ENCODE measurements around the gene NACC2.

NACC2 gene

DNA sequence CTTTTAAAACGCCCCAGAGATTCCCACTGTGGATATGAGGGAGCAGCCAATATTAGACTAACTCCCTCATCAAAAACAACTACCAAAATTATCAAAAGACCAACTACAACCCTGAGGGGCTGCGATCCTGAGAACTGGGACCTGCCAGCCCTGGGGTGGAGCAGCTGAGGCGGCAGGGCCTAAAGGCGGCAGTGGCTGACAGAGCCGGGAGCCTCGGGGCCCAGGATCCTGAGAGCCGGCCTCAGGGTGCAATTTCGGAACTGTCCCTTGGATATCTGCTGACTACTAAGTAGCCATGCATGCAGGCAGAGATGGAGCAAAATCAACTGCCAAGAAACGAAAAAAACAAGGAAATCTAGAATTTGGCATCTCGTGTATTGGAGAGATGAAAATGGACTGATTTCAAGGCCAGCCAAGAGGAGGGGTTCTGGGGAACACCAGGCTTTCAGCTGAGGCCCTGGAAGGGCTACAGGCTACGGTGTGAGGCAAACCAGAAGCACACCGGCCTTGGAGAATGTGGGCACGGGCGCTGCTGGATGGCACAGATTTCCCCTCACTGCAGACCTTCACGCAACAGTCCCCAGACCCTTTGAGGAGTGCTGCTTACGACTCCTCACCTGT lies 70.3 kb downstream of the NACC2 start:
- no peak for DNase-seq (ENCODE audit: low read depth in 1 of 2, low spot score in 1 of 2)

DNA sequence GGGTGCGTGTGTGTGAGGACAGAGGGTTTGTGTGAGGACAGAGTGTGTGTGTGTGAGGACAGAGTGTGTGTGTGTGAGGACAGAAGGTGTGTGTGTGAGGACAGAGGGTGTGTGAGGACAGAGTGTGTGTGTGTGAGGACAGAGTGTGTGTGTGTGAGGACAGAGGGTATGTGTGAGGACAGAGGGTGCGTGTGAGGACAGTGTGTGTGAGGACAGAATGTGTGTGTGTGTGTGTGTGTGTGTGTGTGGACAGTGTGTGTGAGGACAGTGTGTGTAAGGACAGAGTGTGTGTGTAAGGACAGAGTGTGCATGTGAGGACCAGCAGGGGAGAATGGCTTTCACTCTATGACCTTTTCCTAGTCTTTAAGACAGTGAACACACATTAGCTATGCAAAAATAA lies 70.8 kb downstream of the NACC2 start:
- DNase-seq (ENCODE audit: low read depth in 1 of 2, low spot score in 1 of 2) = no peak

DNA sequence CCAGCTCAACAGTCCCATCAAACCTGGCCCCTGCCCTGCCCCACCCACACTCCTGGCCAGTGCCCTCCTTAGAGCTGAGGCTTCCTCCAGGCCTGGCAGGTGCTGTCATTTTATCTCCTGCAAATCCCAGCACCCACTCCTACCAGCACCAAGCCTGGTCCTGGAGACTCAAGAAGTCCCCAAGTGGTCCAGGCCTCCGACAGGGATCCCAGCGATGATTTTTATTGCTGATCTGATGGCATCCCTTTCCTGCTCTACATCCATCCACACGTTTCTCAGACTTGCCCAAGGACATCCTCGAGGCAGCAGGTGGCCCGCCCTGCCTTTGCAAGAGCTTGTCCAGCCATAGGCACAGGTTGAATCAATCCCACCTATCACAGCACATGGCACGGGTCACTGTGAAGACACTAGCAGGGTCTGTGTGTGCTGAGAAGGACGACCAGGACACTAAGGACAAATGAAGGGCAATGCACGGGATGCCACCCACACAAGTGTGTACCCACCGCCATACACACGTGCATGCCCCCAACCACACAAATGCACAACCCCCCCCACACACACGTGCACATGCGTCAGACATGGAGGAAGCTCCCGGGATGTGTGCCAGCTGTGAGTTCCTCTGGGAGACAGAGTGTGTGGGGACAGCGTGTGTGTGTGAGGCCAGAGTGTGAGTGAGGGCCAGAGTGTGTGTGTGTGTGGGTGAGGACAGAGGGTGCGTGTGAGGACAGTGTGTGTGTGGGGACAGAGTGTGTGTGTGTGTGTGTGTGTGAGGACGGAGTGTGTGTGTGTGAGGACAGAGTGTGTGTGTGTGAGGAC lies 71.5 kb downstream of the NACC2 start:
- no peak for DNase-seq (ENCODE audit: low read depth in 1 of 2, low spot score in 1 of 2)

DNA sequence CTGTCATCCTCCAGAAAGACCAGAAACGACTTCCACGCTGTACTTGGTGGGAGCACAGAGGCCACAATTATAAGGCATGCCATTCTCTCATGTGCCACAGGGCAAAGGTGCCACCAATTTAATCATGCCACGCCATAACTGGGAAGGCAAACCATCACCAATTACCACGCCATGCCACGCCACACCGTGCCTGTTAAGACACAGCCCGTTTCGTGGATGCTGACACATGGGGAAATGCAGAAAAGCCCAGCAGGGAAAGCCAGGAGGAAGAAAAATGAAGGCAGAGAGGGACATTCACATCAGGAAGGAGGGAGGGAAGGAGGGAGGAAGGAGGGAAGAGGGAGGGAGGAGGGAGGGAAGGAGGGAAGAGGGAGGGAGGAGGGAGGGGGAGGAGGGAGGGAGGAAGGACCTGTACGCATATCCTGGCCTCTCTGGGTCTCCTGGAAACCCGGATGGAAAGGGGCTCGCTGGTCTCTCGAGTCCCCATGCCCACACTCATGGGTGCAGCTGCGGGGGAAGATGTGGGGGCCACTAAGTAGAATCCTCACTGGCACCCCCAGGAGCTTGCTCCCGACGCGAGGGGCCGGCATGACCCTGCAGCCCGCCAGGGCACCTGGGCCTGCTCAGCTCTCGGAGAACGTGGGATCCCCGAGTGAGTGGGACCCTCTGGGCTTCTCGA lies 72.2 kb downstream of the NACC2 start:
- DNase-seq (ENCODE audit: low read depth in 1 of 2, low spot score in 1 of 2) = no peak

DNA sequence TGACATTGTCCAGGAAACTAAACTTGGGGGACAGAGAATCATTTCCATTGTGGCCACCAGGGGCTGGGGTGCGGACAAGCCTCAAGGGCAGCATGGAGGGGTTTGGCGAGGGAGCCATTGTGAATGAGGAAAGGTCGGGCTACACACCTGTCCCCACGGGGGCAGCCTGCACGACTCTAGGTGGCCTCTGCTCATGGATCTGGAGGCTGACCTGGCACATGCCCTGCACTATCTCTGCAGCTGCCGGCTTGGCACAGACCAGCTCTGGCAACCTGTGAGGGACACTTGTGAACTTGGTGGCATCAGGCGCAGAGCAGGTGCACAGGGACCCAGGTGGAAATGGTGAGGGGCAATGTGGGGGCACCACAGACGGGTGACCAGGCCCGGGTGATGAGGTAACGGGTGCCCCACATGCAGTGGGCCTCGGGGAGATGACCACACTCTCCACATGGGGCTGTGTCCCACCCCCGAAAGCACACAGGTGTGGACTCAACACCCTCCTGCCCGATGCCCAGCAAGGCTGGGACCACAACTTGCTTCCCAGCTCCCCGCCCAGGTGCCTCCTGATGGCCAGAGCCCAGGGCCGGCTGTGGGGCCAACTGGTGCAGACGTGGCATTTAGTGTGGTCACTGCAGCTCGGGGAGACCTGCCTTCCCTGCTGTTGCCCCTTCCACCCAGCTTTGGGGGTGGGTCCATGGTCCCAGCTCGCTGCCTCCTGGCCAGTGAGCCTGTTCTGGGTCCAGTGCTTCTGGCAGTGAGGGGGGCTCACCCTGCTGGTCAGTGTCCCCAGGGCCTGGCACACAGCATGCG lies 73.0 kb downstream of the NACC2 start:
- no peak for DNase-seq (ENCODE audit: low read depth in 1 of 2, low spot score in 1 of 2)

DNA sequence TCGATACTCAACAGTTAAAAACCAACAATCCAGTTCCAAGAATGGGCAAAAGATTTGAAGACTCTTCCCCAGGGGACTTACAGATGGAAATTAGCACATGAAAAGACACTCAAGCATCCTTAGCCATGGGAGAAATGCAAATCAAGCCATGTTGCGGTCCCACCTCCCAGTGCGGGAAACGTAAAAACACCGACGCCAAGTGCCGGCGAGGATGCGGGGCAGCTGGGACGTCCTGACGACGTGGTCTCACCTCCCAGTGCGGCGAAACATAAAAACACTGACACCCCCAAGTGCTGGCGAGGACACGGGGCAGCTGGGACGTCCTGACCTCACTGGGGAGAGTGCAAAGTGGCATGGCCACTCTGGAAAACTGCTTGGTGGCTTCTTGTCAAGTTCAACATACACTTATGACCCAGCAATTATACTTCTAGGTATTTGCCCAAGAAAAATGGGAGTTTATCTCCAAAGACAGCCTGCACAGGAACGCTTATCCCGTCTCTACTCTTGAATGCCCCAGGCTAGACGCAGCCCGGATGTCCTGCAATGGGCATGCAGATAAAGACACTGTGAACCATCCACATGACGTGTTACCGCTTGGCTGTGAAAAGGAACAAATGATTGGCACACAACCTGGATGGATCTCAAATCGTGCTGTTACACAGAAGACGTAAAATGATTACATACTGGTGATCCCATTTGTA lies 73.8 kb downstream of the NACC2 start:
- no peak for DNase-seq (ENCODE audit: low read depth in 1 of 2, low spot score in 1 of 2)

DNA sequence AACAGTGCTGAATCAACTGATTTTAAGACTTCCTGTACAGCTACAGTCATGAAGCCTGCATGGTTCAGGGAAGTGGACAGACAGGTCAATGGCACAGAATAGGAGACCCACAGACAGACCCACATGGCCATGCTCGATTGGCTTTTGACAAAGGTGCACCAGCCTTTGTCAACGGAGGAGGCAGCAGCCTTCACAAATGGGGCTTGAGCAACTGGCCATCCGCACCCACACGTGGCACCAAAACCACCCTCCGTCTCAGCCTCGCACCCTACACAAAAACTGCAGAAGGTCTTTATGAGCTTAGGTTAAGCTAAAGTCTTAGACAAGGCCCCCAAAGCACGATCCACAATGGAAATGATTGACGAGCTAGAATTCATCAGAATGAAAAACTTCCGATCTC lies 74.4 kb downstream of the NACC2 start:
- no peak for DNase-seq (ENCODE audit: low read depth in 1 of 2, low spot score in 1 of 2)

DNA sequence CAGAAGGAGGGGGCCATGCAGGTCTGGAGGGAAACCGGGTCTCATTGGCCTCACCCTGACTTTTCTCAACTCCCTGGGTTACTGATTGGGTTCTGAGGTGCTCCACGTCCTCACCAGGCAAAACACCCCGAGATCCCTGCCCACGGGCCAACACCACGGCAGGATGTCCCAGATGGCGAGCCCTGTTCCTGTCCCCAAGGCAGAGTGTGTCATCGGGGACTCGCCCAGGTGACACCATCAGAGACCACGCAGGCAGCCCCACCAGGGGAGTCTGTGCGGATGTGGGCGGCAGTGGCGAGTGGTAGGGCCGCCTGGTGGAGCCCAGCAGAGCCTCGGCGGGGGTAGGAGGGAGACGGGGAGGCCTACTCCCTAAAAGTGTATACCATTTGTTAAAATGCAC lies 74.9 kb downstream of the NACC2 start:
- no peak for DNase-seq (ENCODE audit: low read depth in 1 of 2, low spot score in 1 of 2)

DNA sequence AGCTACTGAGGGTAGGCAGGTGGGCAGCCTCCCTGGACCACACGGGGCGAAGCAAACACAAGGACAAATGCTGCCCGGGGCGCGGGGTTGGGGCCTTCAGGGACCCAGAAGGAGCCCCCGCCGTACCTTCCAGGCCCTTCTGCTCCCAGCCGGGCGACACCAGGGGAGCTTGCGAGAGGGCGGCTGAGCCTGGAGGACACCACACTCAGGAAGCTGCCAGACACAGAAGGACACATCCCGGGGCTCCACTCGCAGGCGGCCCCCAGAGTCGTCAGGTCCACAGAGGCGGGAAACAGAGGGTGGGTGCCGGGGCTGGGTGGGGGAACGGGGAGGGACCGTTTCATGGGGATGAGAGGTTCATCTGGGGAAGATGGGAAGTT lies 75.4 kb downstream of the NACC2 start:
- DNase-seq (ENCODE audit: low read depth in 1 of 2, low spot score in 1 of 2) = no peak

DNA sequence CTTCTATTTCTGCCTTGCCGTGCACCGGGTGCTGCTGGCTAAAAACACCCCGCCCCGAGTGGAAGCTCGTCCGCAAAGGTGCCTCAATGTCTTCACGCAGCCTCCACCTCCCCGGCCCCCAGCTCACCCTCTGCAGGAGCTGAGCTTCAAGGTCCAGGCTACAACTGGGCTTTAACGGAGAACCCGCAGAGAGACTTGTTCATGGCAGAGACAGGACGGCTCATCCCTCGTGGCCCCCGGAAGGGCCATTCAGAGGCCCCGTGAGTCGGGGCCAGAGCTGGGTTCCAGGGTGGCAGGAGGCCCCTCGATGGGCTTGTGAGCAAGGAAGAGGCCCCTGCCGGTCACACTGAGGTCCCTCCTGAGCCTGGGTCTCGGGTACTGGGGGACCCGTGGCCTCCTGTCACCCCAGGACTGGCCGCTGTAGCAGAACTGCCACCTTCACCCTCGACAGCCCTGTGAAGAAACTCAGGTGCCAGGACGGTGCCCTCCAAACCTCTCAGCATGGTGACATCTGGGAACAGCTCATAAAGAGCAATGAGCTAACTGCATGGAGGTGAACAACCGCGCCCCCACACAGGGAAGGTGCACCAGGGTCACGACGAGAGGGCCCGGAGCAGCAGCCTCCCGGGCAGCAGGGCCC lies 75.9 kb downstream of the NACC2 start:
- no peak for DNase-seq (ENCODE audit: low read depth in 1 of 2, low spot score in 1 of 2)

DNA sequence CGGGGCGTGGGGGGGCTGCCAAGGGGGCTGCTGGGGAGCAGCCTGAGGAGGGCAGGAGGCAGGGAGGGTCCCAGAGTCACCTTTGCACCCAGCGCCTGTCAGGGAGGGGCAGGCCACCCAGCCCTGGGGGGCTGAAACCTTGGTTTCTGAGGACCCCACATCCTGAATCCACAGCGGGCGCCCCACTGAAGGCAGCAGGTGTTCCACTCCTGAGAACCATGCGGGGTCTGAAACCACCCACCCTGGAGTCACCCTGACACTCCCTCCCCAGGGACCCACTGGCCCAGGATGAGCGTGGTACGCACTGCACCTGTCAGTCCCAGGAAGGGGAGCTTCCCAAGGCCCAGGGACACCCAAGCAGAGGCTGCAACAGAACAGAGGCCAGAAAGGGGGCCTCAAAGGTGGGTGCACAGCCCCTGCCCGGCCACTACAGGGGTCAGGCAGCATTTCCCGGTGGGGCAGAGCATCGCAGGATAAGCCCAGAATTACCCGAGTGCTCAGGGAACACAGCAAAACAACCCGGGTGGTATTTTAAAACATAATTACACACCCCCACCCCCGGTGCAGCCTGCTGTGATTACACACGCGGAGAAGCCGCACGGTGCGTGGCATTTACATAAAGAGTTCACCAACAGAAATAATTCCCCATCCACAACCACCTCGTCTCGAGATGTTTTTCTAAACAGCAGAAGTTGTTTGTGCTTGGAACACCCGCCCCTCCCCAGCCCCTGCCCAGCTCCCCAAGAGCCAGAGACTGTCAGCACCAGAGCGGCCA lies 76.6 kb downstream of the NACC2 start:
- no peak for DNase-seq (ENCODE audit: low read depth in 1 of 2, low spot score in 1 of 2)

DNA sequence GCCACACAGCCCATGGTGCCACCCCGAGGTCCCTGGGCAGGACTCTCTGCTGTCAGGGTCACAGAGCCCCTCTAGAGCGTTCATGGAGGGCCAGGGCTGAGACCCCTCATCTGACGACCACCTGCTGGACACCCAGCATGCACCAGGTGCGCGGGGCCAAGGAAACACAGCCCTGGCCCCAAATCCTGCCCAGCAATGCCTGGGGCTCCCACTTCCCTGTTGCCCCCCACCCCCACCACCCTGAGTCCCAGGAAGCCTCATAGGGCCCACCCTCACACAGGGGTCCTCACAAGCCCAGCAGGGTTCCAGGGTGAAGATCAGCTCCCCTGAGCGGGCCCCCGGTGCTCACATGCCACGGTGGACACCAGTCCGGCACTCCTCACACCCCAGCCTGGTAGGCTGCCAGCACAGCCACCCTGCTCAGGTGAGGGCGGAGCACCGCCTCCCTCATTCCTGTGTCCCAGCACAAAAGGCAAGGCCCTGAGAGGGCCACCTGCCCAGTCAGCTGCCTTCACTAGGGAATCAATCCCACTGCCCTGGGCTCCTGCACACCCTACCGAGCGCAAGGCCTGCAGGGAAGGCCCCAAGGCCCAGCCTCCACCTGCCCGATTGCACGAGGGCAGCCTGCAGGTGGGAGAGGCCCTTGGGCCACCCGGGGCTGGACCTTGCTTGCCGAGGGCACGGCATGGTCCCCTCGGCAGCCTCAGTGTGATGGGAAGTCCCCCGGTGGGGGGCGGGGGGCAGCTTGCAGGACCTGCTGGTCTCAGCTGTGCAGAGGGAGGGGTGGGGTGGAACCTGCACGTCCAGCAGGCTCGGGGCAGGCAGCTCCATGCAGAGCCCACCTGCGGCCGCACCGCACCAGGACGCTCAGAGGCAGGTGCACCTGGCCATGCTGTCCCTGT lies 77.5 kb downstream of the NACC2 start:
- DNase-seq (ENCODE audit: low read depth in 1 of 2, low spot score in 1 of 2) = no peak

DNA sequence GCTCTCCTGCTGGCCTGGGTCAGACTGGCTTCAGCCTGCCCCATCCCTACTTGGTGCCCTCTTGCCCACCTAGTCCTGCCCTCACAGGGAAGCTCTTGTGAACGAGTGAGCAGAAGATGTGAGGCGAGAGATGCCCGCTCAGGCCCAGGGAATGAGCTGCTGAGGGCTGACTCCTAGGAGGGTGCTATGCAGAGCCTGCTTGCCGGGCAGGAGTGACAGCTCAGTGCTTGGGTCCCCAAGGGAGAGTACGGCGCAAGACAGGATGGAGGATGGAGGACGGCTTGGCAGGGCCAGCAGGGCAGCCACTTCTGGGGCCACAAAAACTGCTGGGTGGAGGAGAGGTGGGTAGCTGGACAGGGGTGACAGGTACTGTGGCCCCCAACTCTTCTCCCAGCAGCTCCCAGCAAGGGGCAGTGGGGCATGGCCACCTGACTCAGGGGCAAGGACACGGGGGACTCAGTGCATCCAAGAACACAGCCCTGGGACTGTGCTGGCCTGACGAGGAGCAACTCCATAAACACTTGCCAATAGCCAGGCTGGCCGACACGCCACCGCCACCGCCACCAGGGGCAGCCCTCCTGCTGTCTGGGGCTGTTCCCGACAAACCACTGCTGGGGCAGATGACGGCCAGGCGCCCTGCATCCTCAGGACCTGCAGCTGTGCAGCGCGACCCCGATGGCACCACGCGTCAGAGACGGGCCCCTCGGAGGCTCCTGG lies 78.4 kb downstream of the NACC2 start:
- DNase-seq (ENCODE audit: low read depth in 1 of 2, low spot score in 1 of 2) = no peak

DNA sequence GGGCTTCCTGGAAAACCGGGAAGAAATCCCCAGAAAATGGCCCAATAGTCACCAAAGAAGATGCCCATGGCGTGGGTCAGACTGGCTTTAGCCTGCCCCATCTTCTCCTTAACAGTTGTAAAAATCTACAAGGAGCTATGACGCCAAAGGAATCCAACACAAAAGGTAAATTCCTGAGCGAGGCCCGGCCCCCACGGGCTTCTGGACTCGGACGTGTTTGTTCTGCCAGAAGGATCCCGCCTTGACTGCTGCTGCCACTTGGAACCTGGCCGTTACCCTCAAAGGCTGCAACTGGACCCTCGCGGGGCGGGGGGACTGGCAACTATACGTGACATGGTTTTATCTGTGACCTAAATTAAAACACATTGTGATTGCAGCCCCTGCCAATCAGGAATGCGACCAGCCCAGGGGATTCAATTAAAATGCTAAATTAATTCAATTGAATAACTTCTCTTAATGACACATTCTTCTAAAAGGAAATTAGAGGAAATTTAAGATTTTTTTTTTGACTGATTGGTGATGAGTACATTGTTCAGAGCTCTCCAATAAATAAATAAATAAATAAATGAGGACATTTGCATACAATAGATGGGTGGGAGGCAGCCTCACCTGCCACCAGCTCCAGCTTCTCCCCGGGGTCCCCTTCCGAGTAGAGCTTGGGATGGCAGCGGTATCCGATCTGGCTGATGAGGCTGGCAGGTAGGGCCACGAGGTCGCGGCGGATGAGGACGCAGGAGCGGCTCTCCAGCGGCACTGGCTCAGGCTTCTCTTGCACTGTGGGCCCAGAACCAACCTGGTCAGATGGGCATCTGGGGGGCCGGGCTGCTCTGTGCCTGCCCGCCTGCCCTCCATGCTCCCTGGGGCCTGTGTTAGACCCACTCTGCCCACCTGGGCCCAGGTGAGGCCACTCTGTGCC lies 79.2 kb downstream of the NACC2 start:
- DNase-seq (ENCODE audit: low read depth in 1 of 2, low spot score in 1 of 2) = no peak

DNA sequence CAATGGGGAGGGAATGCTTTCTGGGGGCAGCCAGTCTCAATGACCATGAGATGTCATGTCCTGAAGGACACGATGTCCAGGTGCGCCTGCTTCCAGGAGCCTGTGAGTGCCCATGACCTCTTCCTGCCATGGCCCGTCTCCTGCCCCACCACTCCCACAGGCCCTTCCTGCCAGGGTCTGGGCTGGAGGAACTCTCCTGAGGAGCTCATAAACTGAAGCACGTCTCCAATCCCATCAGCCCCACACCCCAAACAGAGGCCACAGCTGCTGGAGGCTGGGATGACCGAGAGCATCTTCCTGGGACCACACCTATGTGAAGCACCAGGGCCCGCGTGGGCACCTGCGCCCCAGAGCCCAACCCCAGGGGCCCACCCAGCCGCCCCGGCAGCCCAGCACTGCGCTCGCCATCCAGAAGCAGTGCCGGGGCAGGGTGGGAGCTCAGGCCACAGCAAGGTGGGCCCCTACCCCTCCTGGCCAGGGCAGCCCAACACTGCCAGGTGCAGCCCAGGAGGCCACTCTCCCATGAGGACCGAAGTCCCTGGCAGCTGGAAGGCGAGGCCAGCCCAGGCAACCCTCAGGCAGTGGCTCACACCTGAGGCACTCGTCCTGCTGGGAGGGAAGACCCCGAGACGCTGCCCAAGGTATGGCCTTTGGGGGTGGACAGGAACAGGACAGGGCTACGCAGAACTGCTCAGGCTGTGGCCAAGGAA lies 80.0 kb downstream of the NACC2 start:
- DNase-seq (ENCODE audit: low read depth in 1 of 2, low spot score in 1 of 2) = no peak

DNA sequence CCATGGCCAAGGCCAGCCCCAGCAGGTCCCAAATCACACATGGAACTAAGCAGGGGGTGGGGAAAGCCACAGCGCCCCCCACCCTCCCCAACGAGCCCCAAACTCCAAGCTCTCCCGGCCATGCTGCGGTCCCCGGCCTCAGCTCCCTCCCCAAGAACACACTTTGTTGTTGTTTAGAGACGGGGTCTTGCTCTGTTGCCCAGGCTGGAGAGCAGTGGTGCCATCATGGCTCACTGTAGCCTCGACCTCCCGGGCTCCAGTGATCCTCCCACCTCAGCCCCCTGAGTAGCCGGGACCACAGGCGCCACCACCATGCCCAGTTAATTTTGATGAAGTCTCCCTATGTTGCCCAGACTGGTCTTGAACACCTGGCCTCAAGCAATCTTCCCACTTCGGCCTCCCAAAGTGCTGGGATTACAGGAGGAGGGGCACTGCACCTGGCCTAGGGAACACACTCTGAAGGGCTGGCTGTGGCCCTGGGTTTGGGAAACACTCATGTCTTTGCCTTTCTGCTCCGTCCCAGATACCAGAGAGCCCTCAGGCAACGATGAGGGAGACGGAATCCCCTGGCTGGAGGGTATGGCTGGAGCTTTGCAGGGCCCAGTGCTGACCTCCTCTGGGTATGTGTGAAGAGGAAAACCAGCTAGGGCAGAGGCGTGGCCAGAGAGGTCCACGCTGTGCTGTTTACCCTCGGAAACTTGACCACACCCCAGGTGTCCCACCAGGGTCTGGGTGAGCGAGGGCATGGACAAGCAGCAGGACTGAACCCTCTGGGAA lies 80.8 kb downstream of the NACC2 start:
- no peak for DNase-seq (ENCODE audit: low read depth in 1 of 2, low spot score in 1 of 2)
